ENCODE data around the gene DCC. TPM values are rescaled to one million over a fixed set of nuclear protein-coding genes. Genes with fewer than 3 reads are reported as not detected.
A peak's percentile ranks its signal among the peaks of the same experiment; 100 is the strongest.

The DCC gene
- polyA plus RNA-seq, 3 donors: 6.4 to 12.7 (median 8.7) TPM

- DNase-seq (ENCODE audit: low read depth in 3 of 3, low spot score in 2 of 3): no peak
These were observed 330.9 kb downstream of the DCC start for GRCh38 chr18:52670896-52671295.

- no peak for DNase-seq (ENCODE audit: low read depth in 3 of 3, low spot score in 2 of 3)
These were observed 338.0 kb downstream of the DCC start for GRCh38 chr18:52678034-52678433.

GRCh38 chr18:52678551-52678950, 338.6 kb downstream of the DCC start:
- no peak for DNase-seq (ENCODE audit: low read depth in 3 of 3, low spot score in 2 of 3)

GRCh38 chr18:52679354-52679753, 339.4 kb downstream of the DCC start:
- DNase-seq (ENCODE audit: low read depth in 3 of 3, low spot score in 2 of 3): no peak

GRCh38 chr18:52682260-52682659, 342.3 kb downstream of the DCC start:
- no peak for DNase-seq (ENCODE audit: low read depth in 3 of 3, low spot score in 2 of 3)

GRCh38 chr18:52685316-52685715, 345.3 kb downstream of the DCC start:
- no peak for DNase-seq (ENCODE audit: low read depth in 3 of 3, low spot score in 2 of 3)

- no peak for DNase-seq (ENCODE audit: low read depth in 3 of 3, low spot score in 2 of 3)
These were observed 351.8 kb downstream of the DCC start for GRCh38 chr18:52691841-52692240.

GRCh38 chr18:52694804-52695203, 354.8 kb downstream of the DCC start:
- DNase-seq (ENCODE audit: low read depth in 3 of 3, low spot score in 2 of 3): no peak

- DNase-seq (ENCODE audit: low read depth in 3 of 3, low spot score in 2 of 3): no peak
These were observed 360.1 kb downstream of the DCC start for GRCh38 chr18:52700116-52700515.

- DNase-seq (ENCODE audit: low read depth in 3 of 3, low spot score in 2 of 3): no peak
These were observed 360.8 kb downstream of the DCC start for GRCh38 chr18:52700816-52701215.

- no peak for DNase-seq (ENCODE audit: low read depth in 3 of 3, low spot score in 2 of 3)
These were observed 361.4 kb downstream of the DCC start for GRCh38 chr18:52701219-52701935.

- no peak for DNase-seq (ENCODE audit: low read depth in 3 of 3, low spot score in 2 of 3)
These were observed 375.4 kb downstream of the DCC start for GRCh38 chr18:52715421-52715820.

- no peak for DNase-seq (ENCODE audit: low read depth in 3 of 3, low spot score in 2 of 3)
These were observed 376.0 kb downstream of the DCC start for GRCh38 chr18:52715991-52716390.

- DNase-seq (ENCODE audit: low read depth in 3 of 3, low spot score in 2 of 3): peak; percentile 47 to 58 (median 56)
These were observed 377.0 kb downstream of the DCC start for GRCh38 chr18:52716973-52717372.

GRCh38 chr18:52722904-52723303, 382.9 kb downstream of the DCC start:
- no peak for DNase-seq (ENCODE audit: low read depth in 3 of 3, low spot score in 2 of 3)

GRCh38 chr18:52723550-52723970, 383.6 kb downstream of the DCC start:
- DNase-seq (ENCODE audit: low read depth in 3 of 3, low spot score in 2 of 3): no peak

- no peak for DNase-seq (ENCODE audit: low read depth in 3 of 3, low spot score in 2 of 3)
These were observed 391.1 kb downstream of the DCC start for GRCh38 chr18:52730972-52731619.

- DNase-seq (ENCODE audit: low read depth in 3 of 3, low spot score in 2 of 3): no peak
These were observed 398.9 kb downstream of the DCC start for GRCh38 chr18:52738946-52739345.

GRCh38 chr18:52746986-52747385, 407.0 kb downstream of the DCC start:
- no peak for DNase-seq (ENCODE audit: low read depth in 3 of 3, low spot score in 2 of 3)

GRCh38 chr18:52747869-52748268, 407.9 kb downstream of the DCC start:
- DNase-seq (ENCODE audit: low read depth in 3 of 3, low spot score in 2 of 3): no peak

- no peak for DNase-seq (ENCODE audit: low read depth in 3 of 3, low spot score in 2 of 3)
These were observed 408.3 kb downstream of the DCC start for GRCh38 chr18:52748343-52748742.

GRCh38 chr18:52749542-52749941, 409.5 kb downstream of the DCC start:
- DNase-seq (ENCODE audit: low read depth in 3 of 3, low spot score in 2 of 3): no peak

Data from right renal cortex interstitium (tissue), 3 donors.